Activated T-cell treated with anti-CD3 and anti-CD28 coated beads, Interleukin-2, amount 50 U/mL, for 48 hours (primary cell): ENCODE results near the gene FCRLA.
"Not testable (repeated sequence)": the region's sequence is repeated elsewhere in the genome, so short reads cannot be mapped to it uniquely, and the experiment has no call there.

Experiments used
- DNase-seq, 2 experiments: peaks; one replicate each; pipeline ENCODE4 v3.0.0-alpha.2; 2020

FCRLA gene

DNA sequence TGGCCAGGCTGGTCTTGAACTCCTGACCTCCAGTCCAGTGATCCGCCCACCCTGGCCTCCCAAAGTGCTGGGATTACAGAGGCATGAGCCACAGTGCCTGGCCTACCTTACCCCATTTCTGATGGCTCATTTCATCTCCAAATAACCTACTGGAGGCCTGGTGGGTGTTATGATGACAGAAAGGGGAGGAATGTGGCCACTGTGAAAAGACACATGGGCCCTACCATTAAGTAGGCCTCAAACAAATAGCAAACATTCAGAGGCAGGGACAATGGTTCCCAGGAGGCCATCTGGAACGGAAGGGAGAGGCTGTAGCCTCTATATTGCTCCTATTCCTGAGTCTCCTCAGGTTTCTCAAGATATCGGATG, 932 bp upstream of the FCRLA start:
- DNase-seq = no peak

GRCh38 chr1:161707503-161707902, 474 bp downstream of the FCRLA start:
- DNase-seq = no peak

DNA sequence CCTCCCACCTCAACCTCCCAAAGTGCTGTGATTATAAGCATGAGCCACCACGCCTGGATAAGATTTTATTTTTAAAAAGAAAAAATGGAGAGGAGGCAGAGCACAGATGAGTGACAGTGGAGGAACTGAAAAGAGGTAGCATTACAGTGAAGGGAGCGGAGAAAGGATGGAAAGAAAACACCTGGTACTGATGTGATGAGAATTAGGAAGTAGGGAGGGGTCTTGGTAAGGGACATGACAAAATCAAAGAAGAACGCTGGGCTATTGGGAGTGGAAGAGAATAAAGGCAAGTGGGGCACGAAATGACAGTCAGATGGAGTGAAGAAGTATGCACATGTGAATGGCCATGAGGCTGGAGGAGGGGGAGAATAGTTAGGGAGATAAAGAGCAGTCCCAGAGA, 2.3 kb downstream of the FCRLA start:
- no peak for DNase-seq

DNA sequence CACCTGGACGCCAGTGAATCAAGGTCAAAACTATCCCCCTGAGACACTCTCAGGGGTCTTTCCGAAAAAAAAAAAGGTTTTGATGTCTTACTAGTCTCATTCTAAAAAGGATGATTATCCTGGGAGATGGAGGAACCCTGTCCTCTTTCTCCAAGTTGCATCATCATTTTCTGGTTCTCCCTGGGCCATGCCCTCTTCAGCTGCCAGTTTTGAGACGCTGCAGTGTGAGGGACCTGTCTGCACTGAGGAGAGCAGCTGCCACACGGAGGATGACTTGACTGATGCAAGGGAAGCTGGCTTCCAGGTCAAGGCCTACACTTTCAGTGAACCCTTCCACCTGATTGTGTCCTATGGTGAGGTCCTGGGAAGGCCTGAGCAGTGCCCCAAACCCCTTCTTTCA, 3.5 kb downstream of the FCRLA start:
- DNase-seq = no peak

DNA sequence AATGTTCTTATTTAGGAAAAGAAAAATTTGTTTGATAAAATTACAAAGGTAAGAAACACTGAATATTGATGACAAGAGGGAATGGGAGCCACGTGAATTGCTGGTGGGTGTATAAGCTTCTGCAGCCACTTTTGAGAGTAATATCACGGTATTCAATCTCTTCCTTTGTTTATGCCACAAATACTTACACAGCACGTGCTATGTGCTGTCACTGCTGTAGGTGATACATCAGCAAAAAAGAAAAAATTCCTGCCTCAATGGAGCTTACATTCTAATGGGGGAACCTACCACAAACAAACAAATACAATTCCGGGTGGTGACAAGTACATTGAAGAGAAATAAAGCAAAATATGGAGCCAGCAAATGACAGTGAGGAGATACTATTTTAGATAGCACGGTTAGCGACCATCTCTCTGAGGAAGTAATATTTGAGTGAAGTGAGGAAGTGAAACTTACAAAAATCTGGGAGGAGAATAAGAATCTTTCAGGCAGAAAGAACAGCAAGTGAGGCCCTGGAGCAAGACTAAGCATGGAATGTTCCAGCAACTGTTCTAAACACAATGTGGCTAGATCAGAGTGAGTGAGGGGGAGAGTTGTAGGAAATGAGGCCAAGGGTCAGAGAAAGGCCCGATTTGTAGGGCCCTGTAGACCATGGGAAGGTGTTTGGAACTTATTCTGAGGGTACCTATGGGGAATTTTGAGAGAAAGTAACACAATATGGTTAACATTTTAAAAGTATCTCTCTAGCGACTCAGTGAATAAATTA, 11.7 kb downstream of the FCRLA start:
- DNase-seq = no peak

- no peak for DNase-seq
Measured at GRCh38 chr1:161719325-161719611, 12.2 kb downstream of the FCRLA start.

DNA sequence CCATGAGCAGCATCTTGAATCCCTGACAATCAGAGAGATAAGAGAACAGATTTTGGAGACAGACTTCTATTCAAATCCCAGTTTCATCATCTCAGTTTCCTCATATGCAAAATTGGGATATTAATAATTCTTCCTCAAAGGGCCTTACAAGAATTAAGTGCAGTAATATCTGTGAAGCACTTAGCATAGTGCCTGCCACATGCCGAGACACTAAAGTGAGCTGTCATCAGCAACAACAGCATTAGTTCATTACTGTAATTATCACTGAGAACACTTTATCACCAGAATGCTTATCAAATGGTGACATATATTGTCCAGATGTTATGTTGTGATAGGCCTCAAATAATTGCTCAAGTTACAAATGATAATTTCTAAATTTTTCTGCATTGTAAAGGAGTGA, 13.4 kb downstream of the FCRLA start:
- no peak for DNase-seq

DNA sequence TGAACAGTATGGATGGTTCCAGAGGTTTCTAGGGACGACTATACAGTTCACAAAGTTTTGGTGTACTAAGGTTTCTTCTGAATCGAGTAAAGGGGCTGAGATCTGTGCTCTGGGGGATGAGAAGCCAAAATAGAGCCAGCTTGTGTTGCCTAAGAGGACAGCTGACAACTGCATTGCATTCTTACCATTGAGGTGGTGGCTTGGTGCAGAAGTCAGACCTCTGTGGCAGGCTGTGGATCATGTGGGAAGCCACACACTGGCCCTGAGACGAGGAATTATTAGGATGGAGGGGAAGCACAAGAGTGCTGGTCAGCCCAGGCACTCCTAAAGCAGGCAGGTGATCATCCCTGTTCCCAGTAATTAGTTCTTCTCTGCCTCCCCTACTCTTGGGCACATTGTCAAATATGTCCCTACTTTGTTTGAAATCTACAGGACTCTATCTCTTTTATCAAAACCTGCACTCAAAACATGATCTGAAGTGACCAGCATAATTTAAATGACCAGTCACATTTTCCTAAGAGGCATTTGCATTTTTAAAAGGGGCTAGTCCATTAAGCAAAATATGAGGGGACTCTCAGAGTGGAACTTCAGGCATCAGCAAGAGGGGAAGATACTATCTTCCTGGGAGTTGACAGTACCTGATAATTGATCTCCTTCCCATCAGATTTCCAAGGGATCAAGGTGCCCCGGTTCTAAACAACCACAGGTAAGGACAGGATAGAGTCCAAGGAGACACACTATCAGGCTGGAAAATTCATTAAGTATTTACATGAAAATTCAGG, 14.1 kb downstream of the FCRLA start, which contains the start of gene FCRLB:
FCRLB (plus strand) TSS at position 589 of the 782 bp plus-strand sequence. CDS start 1,129 bp downstream, outside the sequence.
- no peak for DNase-seq

- no peak for DNase-seq
Measured at GRCh38 chr1:161721738-161722343, 14.8 kb downstream of the FCRLA start.

DNA sequence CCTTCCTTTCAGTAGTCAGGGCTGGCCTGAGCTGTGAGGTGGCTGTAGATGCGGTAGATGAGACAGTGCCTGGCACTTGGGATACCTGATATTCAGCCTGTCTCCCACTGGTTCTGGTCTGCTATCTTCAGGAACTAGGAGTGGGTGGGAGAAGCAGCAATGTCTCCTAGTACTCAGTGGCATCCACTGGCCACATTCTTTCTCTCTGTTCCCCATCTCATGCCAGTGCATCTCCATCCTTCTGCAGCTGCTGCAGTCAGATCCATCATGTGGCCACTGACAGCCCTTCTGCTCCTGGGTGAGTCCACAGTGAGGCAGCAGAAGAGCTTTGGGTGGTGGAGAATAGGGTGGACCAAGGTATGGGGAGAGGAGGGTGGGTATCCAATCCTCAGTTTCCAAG, 15.4 kb downstream of the FCRLA start:
- DNase-seq = no peak

- no peak for DNase-seq
Measured at GRCh38 chr1:161723459-161724141, 16.6 kb downstream of the FCRLA start.

GRCh38 chr1:161725258-161725907, 18.4 kb downstream of the FCRLA start:
- DNase-seq = not testable (repeated sequence)

DNA sequence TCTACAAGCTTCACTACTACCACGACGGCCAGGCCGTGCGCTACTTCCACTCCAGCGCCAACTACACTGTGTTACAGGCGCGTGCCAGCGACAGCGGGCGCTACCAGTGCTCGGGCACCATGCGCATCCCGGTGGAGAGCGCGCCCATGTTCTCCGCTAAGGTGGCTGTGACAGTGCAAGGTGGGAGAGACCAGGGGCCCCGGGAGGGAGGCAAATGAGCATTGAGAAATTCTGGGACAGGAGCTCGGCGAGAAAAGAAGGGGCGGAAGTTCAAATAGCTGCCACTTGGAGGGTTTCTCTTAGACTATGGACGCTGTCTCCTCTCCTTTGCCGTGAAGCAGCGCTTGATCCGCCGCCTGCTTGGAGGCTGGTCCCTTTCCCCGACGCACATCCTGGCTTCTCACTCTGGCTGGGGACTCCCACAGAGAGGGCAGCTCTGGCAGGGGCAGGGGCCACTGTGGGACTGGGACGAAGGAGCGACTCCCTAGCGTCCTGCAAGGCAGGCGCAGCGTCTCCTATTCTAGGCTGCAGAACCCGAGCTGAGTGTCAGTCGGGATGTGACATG, 19.0 kb downstream of the FCRLA start:
- peak; percentile 62 to 67 for DNase-seq

DNA sequence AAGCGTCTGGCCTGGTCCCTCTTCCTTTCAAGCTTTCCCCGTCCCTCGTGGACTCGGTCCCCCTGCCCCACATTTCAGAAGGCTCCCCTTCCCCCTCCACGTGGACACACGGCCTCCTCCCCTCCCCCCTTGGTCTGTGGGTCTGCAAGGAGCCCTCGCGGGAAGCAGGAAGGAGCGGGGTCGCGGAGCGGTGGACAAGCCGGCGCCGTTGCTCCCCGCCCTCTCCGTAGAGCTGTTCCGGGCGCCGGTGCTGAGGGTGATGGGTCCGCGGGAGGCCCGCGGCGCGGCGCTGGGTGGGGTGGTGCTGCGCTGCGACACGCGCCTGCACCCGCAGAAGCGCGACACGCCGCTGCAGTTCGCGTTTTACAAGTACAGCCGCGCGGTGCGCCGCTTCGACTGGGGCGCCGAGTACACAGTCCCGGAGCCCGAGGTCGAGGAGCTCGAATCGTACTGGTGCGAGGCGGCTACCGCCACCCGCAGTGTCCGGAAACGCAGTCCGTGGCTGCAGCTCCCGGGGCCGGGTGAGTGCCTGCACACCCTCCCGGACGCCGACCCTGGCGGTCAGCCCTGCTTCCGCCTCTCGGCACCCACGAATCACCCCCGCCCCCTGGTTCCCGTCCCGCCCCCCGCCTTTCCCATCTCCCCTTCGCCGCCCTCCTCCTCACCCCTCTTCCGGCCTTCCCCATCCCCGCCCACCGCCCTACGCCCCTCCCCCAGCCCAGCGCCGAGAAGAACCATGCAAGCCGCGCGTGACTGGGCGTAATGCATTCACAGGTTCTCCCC, 19.6 kb downstream of the FCRLA start:
- peak; percentile 69 to 73 for DNase-seq

GRCh38 chr1:161727256-161727924, 20.4 kb downstream of the FCRLA start:
- peak; percentile 47 to 49 for DNase-seq

GRCh38 chr1:161728376-161729226, 21.6 kb downstream of the FCRLA start:
- DNase-seq = no peak

DNA sequence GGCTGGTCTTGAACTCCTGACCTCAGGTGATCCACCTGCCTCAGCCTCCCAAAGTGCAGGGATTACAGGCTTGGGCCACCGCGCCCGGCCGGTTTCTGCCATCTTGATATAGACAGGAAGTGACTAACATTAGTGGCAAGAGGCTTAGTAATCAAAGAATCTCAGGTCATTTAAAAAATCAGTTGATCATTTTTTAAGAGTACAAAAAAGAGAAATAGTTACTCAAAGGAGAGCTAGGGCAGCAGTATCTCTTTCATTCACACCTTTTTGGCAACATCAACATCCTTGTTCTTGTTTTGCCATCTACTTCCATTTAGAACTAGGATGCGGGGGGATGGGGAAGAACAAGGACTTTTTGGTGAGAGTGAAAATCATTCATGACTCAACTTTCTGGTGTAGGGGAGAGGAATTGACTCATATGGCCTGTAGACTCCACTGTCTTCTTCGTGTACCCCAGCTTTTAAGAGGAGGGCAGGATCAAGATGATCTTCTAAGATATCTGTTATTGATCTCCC, 23.1 kb downstream of the FCRLA start:
- peak; percentile 68 to 70 for DNase-seq

DNA sequence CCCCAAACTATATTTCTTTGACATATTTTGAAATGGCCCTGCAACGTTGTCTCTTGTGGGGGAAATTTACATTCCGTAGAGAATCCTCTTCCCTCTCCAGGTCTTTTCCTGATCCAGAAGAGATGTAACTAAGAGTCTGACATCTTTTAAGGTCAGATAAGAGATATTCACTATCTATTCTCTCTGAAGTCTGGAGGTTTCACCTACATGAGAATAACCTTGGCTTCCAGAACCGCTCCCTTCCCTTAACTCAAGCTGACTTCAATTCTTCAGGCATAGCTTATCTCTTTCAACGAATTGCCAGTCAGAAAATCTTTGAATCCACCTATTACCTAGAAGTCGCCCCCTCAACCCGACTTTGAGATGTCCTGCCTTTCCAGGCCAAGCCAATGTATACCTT, 24.2 kb downstream of the FCRLA start:
- no peak for DNase-seq

DNA sequence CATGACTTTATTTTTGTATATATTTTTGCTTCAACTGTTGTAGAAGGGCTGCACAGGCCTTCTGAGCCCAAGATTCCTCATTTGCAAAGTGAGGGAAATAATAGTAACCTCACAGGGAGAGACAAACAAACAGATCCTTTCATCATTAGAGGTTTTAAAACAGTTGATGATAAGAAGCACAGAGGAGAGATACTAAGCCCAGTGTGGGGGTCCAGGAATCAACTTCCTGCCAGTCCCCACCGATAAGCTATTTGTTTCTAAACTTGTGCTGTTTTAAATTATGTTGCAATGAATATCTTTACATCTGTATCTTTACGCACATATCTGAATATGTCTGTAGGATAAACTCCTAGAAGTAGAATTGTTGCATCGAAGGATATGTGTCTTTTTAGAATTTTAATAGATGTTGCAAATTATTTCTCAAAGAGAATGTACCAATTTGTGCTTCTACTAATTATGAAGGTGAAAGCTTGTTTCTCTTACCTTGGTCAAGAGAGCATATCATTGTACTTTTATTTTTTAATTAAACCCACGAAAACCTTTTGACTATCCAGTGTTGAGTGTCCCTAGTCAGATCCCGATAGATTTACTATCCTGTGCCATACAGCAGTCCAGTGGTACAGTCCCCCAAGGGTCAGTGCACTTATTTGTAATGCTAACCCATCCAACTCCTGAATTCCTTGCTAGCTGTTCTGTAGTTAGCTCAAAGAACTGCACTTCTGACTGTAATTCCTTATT, 25.1 kb downstream of the FCRLA start:
- DNase-seq = no peak
